T-helper 22 cell (primary cell): Measurements from ENCODE around the gene TMEM80.
"Not testable (repeated sequence)": the region's sequence is repeated elsewhere in the genome, so short reads cannot be mapped to it uniquely, and the experiment has no call there.

Experiments
- DNase-seq: peaks from one replicate; pipeline ENCODE4 v3.0.0-alpha.2; 2020; ENCODE audit warnings: low read depth

TMEM80 gene

DNA sequence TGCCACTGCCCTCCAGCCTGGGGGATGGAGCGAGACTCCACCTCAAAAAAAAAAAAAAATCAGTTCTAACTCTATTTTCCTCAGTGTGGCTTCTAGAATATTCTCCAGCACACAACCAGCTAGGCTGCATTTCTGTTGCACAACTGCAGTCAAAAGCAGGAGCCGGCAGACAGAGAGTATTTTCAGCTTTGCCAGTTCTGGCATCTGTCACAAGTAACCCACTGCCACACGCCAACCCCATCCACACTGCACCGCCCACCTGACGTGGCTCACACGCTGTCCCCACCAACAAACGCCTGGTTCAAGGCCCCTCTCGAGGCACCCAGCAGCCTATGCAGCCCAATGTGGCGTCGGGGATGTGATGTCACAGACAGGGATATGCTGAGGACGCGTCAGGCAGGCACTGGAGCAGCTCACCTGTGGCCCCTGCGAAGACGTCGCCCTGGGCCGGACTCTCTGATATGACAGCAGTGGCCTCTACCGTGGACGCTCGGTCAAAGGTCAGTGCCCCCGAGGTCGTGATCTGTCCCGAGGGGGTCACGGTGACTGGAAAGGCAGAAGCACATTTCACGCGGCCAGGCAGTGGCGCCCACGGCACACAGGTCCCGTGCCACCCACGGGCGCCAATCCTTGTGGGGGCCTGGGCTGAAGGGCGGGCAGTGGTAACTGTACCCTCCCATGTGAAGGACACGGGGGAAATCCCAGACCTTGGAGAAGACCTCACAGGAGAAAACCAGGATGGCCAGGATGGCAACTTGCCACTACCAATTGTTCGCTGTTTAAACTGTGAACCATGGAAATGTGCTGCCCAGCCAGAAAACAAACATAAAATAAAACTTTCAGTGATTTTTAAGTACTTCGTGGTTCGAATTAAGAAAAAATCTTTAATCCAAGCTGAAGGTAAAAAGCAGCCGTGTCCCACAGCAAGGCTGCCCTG lies 16.1 kb upstream of the TMEM80 start:
- no peak for DNase-seq

DNA sequence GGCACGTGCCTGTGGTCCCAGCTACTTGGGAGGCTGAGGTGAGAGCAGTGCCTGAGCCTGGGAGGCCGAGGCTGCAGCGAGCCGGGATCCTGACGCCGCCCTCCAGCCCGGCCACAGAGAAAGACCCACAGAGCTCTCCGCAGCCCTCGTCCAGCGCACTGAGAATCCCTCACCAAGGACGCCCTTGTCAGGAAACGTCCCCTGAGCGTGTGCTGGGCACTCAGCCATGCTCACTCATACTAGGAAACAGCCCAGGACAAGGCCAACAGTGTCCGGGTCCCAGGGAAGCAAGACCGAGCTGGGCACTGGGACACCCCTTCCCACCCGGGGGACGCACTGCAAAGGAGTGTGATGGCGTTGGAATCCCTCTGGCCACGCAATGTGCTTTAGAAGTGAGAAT lies 15.1 kb upstream of the TMEM80 start:
- DNase-seq: no peak

DNA sequence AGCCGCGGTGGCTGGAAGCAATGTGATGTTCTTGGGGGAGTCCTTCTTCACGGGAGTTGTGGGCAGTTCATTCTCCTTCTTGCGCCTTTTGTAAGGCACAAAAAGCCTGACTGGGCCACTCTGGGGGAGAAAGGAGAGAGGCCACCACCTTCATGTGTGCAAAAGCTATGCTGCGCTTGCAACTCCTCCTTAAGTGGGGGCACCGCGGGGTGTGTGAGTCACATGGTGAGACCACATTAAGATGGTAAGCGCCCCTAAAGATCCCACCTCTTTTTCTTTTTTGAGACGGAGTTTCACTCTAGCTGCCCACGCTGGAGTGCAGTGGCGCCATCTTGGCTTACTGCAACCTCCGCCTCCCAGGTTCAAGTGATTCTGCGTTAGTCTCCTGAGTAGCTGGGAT lies 14.6 kb upstream of the TMEM80 start:
- DNase-seq: no peak

DNA sequence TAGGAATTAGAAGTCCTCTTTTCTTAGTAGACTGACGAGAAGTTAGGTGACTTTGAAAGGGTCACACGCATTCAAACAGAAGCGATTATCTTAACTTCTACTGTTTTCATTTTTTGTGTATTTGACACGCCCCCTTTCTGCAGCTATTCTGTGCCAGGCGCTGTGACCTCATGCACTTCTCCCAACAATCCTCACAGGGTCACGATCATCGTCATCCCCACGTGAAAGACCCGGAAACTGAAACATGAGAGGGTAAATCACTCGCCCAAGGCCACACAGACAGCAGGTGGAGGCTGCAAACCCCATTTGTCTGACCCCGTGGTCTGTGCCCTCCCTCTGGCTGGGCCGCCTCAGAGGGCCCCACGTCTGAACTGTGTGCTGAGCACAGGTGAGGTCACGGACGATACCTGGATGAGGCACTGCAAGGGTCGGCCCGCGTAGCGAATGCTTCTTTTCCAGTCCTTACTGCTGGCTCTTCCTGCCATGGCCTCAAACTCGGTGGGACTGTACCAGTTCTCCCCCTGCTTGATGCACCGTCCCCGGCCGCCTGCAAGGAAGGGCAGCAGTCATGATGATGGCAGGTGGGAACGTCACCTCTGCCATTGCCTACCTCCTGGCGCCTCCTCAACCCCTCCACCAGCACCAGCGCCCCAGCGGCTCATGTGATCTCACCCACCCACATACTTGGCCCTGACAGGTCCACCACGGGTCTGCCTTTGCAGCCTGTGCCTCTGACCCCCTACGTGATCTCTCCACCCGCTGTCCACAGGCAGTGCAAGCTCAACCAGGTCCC lies 9.0 kb upstream of the TMEM80 start:
- no peak for DNase-seq

DNA sequence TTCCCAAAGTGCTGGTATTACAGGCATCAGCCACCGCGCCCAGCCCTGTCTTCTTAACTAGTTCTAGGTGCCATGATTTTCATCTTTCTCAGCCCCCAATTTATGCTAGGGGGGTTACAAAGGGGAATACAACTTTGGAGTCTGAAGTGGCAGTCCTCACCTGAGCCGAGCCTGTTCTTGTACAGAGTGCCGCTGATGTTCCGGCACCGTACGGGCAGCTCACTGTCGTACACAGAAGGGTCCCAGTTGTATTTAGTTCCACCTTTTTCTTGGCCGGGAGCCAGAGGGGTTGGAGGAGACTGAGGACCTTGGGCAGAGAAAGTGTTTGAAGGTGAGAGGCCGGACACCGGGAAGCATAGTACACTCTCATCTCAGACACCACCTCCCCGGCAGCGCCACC lies 7.9 kb upstream of the TMEM80 start:
- no peak for DNase-seq

DNA sequence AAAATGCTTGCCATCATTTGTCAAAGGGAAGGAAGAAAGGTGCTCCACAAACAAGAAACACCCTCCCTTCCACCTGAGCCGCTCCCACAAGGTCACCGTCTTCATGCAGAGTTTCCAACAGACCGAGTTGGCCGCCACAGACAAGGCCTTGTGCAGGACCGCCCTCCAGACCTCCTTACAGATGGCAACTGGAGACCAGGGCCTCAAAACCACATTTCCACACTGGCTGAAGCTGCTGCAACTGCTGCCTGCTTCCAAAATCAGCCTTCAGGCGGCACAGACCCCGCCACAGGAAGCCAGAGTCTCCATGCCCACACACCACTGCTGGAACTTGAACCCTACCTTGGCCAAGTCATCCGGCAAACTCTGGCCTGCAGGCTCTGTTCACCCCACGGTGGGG lies 6.9 kb upstream of the TMEM80 start:
- no peak for DNase-seq

DNA sequence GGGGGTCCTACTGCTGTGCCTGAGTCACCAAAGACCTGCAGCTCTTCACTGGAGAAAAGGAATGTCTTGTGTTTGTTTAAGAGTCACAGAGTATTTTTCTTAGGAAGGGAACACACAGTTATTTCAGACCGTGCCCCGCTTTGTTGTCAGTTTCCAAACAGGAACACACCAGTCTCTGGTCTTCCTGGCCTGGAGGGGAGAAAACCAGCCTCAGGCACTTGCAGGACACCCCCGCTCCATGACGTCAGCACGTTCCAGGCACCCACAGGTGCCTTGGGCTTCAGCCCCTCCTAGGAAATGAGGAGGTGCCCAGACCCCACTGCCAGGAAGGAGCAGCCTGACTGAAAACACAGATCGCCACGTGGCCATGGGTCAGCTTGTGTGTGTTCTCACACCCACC lies 6.0 kb upstream of the TMEM80 start:
- DNase-seq: no peak

DNA sequence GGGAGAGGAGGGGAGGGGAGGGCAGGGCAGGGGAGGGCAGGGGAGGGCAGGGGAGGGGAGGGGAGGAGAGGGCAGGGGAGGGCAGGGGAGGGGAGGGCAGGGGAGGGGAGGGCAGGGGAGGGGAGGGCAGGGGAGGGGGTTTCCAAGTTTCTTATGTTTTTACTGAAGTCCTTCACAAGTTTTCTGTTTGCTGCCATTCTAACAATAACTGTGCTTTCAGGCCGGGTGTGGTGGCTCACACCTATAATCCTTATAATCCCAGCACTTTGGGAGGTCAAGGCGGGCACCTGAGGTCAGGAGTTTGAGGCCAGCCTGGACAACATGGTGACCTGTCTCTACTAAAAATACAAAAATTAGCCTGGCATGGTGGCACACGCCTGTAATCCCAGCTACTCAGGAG lies 5.4 kb upstream of the TMEM80 start:
- DNase-seq: not testable (repeated sequence)

DNA sequence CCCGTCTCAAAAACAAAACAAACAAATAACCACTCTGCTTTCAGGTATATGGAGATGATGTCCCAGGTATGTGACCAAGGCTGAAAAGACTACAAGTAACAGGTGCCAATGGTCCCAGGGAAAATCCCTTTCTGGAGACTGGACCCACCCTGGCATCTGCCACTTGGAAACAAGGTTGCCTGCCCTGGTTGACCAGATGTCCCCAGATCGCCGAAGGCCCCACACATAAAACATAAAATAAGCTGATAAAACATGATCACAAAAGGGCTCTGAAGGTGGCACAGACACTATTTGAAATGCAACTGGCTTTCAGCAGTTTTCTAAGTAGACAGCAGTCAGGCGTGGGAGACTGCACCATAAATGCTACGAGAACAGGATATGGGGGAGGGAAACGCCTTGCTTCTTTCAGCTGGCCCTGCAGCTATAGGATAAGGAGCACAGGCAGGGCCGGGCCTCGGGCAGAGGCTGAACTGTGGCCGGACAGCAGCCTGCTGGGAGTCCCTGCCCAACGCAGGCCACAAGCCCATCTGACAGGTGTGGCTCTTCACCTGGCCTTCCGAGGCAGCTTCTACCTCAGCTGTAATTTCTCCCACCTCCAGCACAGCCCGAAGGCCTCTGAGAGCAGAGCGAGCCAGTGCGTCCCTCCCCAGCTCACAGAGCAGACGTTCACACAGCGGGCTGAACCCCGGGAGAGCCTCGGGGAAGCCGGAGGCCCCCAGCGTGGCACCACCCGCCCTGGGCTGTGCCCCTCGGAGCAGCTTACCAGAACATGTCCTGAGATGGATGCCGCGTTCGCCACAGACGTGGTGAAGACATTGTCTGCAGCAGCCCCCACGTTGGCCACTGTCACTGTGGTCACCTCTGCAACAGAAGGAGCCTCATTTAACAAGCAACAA lies 4.6 kb upstream of the TMEM80 start:
- DNase-seq: no peak

DNA sequence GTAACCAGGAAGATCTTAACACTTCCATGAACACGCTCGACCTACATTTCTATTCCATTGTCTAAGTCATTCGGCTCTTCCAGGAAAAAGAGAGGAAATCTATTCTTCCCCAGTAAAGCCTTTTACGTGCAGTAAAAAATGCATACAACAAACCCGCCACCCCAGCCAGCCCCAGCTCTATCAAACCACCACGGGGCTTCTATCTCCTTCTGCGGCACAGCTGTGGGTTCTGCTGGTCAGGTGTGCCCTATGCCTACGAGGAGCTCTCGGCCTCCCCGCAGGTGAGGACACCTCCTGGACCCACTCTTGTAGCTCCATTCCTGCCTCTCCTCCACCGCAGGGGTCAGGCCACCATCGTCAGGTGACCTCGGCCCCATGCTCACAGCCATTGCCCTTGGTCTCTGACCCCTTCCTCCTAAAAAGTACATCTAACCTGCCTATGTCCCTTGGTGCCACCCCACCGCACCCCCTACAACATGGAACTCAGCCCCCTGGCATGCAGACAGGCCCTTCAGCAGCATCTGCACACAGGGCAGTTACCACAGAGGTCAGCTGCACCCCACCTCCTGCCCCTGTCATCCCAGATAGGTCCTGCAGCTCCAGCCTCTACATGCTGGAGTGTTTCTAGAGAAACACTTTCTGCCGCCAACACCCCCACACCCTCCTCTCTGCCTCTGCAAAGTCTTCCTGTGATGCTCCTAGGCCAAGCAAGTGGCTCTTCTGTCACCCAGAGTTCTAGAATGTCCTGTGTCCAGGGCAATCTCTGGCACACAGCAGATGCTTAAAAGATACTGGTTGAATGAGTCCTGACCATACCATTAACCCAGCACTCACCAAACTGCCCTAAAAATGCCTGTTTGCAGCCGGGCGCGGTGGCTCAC lies 3.7 kb upstream of the TMEM80 start:
- DNase-seq: no peak

DNA sequence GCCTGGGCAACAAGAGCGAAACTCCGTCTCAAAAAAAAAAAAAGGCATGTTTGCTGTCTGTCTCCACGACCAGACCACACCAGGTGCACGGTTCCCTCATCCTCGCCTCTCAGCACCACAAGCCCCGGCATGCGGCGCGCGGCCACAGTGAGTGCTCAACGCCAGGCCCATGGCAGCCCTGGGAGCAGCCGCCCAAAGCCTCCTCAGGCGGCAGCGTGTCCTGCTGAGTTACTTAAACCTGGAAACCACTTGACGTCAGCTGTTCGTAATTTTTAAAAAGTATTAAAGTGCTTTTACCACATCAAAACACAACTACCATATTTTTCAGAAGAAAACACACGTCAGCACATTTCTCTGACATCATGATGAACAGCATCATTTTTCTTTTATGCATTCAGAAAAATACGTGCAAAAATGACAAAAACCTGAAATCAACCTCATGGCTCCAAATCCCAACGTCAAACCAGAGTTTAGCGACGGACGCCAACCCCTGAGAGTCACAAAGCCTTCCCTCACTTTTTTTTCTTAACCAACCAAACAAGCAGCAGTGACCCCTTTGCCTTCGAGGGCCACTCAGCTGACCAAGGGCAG lies 2.7 kb upstream of the TMEM80 start:
- DNase-seq: peak; percentile 34

DNA sequence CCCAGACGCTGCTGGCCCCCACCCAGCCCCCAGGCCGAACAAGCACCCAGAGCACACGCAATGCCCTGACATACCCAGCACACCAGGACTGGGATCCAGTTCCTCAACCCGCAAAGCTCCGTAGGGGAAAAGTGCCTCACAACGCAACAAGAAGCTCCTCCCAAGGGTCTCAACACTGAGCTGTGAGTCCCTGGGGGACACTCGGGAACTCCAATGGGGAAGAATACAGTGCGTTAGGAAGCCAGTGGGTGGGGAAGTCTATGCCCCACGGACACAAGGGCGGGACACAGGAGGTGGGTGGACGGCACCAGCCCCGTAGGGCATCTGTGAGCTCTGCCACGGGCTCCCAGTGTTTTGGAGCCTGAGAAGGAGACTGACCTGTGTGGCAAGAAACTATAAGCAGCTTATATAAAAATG lies 2.2 kb upstream of the TMEM80 start:
- no peak for DNase-seq

DNA sequence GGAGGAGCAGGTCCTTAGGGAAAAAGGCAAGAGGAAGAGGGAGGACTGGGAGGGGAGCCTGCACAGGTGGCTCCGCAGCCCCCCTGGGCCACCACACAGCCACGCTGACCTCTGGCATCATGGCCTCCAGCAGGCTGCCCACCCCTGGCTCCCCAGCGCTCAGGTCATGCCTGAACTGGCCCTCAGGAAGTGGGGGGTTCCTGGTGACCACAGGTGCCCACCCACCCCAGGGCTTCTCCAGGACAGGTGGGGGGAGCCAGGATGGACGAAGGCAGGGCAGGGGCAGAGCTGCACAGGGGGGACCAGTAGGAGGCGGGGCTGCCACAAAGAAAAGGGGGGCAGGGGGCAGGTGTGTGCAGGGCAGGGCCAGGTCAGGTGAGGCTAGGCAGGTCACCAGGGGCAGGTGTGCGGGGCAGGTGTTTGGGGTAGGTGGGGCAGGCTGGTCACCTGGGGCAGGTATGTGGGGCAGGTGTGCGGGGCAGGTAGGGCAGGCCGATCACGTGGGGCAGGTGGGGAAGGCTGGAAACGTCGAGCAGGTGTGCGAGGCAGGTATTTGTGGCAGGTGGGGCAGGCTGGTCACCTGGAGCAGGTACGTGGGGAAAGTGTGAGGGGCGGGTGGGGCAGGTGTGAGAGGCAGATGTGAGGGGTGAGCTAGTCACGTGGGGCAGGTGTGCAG lies 1.6 kb upstream of the TMEM80 start:
- DNase-seq: no peak

DNA sequence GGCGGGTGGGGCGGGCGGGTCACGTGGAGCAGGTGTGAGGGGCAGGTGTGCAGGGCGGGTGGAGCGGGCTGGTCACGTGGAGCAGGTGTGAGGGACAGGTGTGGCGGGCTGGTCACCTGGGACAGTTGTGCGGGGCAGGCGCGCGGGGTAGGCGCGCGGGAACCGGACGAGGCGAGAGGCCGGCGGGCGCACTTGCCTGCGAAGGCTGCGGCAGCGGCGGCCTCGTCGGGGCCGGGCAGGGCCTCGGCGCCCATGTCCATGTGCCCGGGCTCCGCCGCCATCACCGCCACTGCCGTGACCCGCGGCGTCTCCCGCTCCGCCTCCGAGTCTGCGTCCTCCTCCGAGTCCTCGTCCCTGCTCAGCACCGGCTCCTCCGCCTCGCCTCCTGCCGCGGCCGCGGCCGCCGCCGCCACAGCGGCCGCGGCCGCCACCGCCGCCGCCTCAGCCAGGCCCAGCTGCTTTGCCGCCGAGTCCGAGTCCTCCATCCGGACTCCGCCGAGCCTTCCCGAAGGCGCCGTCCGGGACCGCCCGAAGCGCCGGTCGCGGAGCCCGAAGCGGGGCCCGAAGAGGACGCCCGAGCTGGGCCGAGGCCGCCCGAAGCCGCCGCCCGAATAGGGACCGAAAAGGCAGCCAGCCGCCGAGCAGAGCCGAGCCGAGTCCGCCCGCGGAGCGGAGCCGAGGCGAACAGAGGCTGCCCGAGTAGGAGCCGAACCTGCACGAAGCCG lies 891 bp upstream of the TMEM80 start, which contains the start of gene DEAF1:
Gene DEAF1, minus strand, starts transcription at position 660 of the 725 bp plus-strand sequence. Its CDS starts 175 bp downstream, at position 485.
- DNase-seq: peak; percentile 97

DNA sequence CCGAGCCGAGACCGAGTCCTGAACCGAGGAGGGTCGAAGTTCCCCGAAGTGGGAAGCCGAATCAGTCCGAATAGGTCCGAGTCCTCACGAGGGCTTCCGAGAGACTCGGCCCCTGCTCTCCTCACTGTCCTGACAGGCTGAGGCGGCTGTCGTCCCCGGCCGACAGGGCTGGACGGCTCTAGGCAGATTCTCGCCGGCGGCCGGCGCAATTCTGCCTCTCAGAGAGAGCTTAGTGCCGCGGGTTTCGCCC lies 403 bp upstream of the TMEM80 start:
- DNase-seq: no peak

DNA sequence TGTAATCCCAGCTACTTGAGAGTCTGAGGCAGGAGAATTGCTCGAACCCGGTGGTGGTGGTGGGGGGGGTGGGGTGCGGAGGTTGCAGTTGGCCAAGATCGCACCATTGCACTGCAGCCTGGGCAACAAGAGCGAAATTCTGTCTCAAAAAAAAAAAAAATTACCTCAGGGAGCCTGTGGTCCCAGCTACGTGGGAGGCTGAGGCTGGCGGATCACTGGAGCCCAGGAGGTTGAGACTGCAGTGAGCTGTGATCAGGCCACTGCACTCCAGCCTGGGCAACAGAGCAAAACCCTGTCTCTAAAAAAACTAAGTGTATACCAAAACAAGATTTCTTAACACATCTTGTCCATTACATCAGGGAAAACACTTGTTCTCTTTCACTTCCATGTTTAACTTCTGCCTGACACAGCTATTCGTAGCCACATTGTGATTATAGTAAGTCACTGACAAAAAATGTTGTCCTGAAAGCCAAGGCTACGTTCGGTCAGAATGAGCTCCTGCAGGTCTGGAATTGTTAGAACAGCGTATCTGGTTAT lies 1.4 kb downstream of the TMEM80 start:
- DNase-seq: no peak

DNA sequence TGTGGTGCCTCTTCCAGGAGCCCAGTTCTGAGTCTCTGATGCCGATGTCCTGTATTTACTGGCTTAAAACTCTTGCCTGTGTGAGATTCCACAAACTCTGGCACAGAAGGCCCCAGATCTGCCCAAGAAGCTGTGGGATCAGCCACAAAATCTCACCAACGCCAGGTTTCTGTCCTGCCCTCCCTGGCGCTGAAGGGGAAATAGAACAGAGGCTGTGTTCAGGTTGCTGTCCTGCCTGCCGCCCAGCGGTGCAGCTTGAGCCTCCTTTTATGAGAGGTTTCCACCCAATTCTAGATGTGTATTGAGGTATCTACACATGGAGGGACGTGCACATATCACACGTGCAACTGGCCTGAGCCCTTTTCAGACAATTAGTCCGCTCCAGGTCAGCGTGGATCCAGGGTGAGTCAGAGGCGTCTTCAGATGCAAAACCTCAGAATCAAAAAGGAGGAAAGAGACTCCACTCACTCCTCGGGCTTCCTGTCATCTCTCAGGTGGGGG lies 2.2 kb downstream of the TMEM80 start:
- DNase-seq: no peak

DNA sequence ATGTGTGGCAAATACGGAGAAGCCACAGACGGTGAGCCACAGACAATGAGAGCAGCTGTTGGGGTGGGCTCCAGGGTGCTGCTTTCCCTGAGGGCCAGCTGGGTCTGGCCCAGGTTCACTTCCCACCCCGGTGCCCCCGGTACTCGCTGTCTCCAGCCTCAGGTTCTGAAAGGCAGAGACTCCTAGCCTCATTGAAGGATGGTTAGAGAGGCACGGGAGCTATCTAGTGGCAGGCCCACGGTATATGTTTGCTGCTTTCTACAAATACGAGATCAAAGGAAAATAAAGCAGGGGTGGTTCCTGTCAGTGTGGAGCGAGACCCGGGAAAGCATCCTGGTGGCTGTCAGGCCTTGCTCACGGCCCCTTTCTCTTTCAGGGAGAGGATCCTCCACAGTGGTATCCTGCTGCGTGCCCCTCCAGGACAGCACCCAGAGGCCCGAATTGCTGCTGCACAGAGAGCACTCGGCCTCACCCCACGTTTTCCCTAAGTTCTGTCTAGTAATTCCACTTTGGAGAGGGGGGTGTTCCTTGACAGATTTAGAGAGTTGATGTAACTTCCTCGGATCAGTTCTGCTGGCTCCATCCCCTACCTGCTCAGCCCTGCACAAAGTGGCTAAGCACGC lies 3.0 kb downstream of the TMEM80 start:
- no peak for DNase-seq

DNA sequence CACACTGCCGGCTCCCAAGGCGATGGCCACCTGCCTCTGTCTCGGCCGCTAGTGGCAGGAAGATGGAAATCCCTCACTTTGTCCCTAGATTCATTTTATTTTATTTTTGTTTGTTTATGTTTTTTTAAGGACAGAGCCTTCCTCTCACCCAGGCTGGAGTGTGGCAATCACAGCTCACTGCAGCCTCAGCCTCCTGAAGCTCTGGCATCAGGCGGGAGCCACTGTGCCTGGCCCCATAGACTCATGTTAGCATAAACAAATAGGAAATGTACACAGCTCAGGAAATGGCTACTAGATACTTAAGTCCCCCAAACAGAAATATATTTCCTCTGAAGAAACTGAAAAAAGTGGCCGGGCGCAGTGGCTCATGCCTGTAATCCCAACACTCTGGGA lies 3.5 kb downstream of the TMEM80 start:
- no peak for DNase-seq
